Dermis microvascular lymphatic vessel endothelial cell (primary cell): ENCODE measurements around the gene ZNF716. TPM values are rescaled to one million over a fixed set of nuclear protein-coding genes. Genes with fewer than 3 reads are reported as not detected.
"Not testable (repeated sequence)": the region's sequence is repeated elsewhere in the genome, so short reads cannot be mapped to it uniquely, and the experiment has no call there.

ENCODE experiments used
- DNase-seq, 2 donors: peaks; one replicate each; pipeline versions ENCODE4 v3.0.0 to v3.0.0-alpha.2; 2010; ENCODE audit warnings: low read depth in 2 of 2
- total RNA-seq: library from RNA; depleted of rRNA; stranded (reverse); fragments of >200 nt; gene quantifications from 2 replicates; pipeline ENCODE4 v1.2.1, GENCODE V29; 2014

The ZNF716 gene
- total RNA-seq, 1 donor from 2014 or later: not detected

DNA sequence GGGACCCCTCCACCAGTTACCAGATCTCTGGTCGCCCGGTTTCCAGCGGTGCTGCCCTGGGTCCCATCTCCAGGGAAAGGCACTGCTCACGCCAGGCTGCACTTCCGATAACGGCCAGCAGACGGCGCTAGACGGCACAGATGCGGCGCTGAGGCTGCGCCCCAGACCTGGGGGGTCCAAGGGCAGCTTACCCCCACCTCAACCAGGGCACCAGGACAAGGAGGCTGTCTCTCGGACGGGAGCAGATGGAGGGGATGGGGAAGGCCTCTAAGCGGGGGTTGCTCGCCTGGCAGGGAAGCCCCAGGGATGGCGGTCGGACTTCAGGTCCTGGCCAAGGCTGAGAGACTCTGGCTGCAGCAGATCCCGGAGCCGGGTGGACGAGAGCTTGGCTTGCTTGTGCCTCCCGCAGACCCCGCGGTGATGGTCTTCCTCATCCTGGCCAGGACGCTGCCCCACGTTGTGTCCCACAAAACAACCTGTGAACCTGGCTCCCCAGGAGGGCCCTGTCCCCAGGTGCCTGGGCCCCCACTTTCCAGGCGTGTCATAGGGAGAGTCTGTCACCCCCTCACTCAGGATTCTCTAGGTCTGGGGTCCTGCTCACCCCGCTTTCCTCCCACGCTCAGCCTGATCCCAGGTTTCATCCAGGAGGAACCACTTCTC, 23.9 kb upstream of the ZNF716 start:
- DNase-seq: no peak

DNA sequence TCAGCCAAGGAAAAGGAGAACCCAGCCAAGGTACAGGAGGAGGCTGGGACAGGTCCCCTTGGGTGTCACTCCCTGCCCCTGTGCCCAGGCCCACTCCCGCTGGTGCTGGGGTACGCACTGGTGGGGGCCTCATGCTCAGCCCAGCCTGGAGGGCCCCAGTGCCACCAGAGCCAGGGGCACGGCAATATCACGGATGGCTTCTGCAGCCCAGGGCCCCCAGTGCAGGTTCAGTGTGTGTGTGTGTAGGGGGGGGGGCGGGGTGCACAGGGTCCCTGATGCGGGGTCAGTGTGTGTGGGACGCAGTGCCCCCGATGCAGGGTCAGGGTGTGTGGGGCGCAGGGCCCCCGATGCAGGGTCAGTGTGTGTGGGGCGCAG, 23.4 kb upstream of the ZNF716 start:
- DNase-seq: no peak

DNA sequence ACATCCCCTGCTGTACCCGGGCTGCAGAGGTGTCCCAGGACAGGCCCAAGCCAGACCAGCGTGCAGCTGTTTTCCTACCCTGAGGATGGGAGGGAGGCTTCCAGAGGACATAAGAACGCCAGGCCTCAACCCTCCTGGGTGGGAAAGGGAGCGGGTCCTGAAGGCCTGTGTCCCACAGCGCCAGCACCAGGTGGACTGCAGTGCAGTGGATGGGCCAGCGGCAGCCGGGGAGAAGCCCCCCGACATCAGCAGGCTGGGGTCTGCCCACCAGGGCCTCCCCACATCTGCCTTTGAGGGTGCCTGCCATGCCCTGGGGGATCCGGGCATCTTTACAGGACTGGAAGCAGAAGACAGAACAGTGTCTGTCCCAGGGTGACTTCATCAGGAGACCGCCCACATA, 22.8 kb upstream of the ZNF716 start:
- DNase-seq: no peak

DNA sequence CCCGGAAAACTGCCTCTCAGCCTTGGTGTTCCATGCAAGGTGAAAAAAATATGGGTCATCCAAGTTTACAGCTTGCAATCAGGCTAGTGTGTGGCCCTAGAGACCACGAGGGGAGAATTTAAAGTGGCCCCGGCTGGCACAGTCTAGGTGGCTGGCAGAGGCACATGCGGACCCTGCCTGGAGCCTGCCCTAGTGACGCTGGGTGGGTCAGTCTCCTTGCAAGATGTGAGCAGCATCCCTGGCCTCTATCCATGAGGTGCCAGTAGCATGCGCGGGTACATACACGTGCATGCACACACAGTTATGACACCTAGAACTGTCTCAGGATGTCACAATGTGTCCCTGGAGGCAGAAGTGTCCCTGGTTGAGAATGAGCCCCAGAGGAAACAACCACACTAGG, 22.4 kb upstream of the ZNF716 start:
- no peak for DNase-seq

DNA sequence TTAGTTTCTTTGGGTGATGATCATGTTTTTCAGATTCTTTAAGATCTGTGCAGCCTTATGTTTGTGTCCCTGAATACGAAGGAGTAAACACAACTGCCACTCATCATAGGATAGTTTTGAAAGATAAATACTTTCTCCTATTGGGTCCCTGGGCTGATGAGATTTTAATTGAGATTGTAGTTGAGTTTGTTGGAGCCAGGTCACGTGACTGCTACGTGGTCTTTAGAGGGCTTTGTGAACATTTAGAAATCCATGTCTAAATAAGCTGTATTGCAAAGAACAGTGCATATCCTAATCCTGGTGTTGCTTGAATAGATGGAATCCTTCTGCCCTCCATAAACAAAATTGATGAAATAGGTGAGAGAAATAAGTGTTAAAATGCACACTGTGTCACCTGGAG, 17.4 kb upstream of the ZNF716 start:
- DNase-seq: no peak

DNA sequence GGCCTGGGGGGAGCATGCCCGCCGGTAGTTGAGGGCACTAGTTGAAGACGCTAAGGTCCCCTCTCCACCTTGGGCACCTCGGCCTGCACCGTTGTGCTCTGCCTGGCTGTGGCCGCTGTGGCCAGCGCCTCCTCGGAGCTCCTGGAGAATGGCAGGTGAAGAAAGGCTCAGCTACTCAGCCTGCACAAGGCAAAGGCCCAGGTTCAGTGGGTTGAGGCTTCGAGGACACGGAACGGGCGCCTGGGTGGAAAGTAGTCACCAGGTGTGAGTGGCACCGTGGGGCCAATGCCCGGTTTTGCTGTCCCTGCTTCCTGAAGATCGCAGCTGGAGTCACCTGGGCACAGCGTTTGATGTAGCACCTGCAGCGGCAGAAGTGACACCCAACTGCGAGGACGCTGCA, 12.4 kb upstream of the ZNF716 start:
- DNase-seq: no peak

DNA sequence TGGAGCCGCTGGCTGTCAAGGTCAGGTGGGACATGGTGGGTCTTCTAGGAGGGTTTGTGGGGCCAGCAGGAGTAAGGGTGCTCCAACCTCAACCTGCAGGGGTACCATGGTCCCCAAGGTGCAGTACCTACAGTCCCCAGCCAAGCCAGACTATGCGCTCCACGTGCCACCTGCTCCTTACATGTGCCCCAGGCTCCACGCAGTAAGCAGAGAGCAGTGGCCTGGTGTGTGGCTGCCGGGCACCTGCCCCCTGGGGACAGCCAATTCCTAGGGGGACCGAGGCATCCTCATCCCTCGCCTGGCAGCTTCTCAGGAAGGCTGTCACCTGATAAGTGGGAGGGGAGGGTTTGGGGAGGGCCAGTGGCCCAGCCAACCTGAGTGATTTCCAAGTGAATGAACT, 11.7 kb upstream of the ZNF716 start:
- DNase-seq: no peak

DNA sequence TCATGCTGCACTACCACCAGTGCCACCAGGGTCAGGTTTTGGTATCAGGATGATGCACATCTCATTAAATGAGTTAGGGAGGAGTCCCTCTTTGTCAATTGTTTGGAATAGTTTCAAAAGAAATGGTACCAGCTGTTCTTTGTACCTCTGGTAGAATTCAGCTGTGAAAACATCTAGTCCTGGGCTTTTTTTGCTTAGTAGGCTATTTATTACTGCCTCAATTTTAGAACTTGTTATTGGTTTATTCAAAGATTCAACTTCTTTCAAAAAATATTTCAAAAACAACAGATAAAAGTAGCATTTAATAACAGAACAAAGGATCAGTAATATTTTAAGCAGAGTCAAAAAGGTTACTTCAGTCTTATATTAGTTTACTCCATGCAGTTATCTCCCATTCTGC, 6.4 kb upstream of the ZNF716 start:
- DNase-seq: no peak

DNA sequence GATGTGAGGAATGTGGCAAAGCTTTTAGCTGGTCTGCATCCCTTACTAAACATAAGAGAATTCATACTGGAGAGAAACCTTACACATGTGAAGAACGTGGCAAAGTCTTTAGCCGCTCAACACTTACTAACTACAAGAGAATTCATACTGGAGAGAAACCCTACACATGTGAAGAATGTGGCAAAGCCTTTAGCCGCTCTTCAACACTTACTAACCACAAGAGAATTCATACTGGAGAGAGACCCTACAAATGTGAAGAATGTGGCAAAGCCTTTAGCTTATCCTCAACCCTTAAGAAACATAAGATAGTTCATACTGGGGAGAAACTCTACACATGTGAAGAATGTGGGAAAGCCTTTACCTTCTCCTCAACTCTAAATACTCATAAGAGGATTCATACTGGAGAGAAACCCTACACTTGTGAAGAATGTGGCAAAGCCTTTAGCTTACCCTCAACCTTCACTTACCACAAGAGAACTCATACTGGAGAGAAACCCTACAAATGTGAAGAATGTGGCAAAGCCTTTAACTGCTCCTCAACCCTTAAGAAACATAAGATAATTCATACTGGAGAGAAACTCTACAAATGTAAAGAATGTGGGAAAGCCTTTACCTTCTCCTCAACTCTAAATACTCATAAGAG, 19.3 kb downstream of the ZNF716 start:
- DNase-seq: not testable (repeated sequence)

DNA sequence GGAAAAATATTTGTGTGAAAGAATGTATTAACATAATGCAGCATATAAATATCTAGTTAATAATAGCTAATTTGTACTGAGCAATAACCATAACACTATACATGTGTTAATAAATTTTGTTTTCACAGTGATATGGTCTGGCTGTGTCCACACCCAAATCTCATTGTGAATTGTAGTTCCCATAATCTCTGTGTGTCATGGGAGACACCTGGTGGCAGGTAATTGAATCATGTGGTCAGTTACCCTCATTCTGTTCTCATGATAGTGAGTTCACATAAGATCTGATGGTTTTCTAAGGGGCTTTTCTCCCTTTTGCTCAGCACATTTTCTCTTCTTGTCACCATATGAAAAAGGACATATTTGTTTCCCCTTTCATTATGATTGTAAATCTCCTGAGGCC, 30.3 kb downstream of the ZNF716 start:
- DNase-seq: not testable (repeated sequence)

DNA sequence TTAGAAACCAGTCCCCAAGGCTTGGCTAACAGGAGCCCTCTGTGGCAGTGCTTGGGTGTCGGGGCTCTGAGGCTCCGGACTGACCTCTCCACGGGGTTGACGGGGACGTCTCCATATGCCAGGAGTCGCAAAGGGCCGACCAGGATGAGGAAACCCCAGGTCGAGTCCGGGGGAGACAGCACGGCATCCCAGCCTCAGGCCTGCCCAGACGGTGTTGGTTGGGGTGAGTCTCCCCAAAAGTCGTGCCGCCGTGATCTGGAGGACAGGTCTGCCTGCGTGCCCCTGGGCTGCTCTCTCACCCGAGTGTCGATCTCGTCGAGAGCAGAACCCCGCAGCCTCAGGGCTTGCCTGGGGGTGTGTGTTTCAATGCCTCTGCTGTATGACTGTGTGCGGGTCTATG, 35.0 kb downstream of the ZNF716 start:
- DNase-seq: not testable (repeated sequence)

DNA sequence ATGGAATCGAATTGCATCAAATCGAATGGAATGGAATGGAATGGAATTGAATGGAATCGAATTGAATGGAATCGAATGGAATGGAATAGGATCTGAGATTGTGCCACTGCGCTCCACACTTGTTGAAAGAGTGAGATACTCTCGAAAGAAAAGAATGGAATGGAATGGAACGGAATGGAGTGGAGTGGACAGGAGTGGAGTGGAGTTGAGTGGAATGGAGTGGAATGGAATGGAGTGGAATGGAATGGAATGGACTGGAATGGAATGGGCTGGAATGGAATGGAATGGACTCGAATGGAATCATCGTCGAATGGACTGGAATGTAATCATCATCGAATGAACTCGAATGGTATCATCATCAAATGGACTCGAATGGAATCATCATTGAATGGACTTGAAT, 38.0 kb downstream of the ZNF716 start:
- DNase-seq: no peak

DNA sequence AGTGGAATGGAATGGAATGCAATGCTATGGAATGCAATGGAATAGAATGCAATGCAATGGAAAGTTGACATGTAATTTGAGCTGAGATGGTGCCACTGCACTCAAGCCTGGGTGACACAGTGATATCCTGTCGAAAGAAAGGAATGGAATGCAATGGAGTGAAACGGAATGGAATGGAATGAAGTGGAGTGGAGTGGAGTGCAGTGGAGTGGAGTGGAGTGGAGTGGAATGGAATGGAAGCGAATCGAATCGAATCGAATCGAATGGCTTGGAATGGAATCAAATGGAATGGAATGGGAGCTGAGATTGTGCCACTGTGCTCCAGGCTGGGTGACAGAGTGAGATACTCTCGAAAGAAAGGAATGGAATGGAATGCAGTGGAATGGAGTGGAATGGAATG, 45.1 kb downstream of the ZNF716 start:
- not testable (repeated sequence) for DNase-seq

DNA sequence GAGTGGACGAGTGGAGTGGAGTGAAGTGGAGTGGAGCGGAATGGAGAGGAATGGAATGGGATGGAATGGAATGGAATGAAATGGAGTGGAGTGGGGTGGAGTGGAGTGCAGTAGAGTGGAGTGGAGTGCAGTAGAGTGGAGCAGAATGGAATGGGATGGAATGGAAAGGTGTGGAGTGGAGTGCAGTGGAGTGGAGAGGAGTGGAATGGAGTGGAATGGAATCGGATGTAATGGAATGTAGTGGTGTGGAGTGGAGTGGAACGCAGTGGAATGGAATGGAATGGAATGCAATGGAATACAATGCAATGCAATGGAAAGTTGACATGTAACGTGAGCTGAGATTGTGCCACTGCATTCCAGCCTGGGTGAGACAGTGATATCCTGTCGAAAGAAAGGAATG, 46.4 kb downstream of the ZNF716 start:
- no peak for DNase-seq

DNA sequence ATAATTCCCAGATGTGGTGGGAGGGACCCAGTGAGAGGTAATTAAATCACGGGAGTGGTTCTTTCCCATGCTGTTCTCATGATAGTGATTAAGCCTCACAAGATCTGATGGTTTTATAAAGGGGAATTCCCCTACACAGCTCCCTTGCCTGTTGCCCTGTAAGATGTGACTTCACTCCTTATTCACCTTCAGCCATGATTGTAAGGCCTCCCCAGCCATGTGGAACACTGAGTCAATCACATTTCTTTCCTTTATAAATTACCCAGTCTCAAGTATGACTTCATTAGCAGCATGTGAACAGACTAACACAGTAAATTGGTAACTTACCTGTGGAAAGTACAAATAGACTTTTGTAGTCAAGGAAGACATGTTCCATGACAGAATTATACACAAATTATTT, 55.2 kb downstream of the ZNF716 start:
- no peak for DNase-seq
